CD4-positive, alpha-beta T cell treated with Interleukin-21 for 1 hour (primary cell): ENCODE measurements around the gene AKT3.
"Not testable (repeated sequence)": the region's sequence is repeated elsewhere in the genome, so short reads cannot be mapped to it uniquely, and the experiment has no call there.

ENCODE experiments used
- DNase-seq: peaks from one replicate; pipeline ENCODE4 v3.0.0-alpha.2; 2020

The AKT3 gene

DNA sequence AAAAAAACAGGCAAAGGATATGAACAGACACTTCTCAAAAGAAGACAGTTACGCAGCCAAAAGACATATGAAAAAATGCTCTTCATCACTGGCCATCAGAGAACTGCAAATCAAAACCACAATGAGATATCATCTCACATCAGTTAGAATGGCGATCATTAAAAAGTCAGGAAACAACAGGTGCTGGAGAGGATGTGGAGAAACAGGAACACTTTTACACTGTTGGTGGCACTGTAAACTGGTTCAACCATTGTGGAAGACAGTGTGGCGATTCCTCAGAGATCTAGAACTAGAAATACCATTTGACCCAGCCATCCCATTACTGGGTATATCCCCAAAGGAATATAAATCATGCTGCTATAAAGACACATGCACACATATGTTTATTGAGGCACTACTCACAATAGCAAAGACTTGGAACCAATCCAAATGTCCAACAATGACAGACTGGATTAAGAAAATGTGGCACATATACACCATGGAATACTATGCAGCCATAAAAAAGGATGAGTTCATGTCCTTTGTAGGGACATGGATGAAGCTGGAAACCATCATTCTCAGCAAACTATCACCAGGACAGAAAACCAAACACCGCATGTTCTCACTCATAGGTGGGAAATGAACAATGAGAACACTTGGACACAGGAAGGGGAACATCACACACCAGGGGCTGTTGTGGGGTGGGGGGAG is 77.5 kb downstream of the AKT3 start:
- not testable (repeated sequence) for DNase-seq

DNA sequence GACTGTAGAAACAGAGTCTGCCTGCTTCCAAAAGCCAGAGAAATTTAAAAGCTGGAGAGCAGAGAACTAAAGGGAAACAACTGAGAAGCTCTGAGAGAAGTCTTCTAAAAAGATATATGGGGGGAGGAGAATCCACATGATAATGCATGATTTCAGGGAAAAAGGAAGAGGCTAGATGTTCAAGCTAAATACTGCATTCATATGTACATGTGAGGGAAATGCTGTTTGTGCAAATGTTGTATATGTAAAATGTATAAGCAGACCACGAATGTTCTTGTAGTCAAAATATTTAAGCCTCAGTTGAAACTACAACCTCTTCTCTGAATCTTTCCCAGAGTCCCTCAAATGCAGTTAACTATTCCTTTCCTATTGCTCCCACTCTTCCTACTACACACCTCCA is 79.2 kb downstream of the AKT3 start:
- DNase-seq, result no peak

DNA sequence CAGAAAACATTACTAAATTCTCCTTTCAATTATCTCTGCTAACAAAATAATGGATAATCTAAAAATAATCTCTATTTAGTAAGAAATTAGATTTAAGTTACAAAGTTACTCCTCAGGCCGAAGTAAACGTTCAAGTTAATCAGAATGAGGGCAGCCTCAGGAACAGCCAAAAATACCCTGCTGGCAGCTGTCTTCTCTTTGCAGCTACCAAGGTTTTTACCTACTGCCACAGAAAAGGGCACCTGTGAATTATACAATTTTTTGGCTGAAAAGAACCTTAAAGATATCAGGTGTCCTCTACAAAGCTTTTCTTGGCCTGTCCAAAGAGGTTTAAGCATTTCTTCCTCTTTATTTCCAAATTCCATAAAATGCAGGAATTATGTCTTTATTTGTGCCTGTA is 84.4 kb downstream of the AKT3 start:
- DNase-seq, result no peak

DNA sequence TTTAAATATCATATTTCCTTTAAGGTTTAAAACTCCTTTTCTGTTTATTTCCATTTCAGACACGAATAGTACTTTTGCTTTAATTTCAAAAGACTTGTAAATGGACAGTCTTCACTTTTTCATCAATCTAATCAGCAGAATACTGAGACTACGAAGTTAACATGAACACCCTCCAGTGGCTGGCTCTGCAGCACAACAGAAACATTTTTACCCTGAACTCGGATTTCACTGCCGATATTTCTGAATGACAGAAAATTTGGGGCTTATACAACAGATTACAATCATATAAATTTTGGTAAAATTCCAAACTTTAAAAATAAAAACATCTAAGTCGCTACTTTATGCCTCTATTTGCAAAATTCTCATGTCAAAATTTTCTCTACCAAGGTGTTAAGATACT is 86.2 kb downstream of the AKT3 start:
- no peak for DNase-seq

DNA sequence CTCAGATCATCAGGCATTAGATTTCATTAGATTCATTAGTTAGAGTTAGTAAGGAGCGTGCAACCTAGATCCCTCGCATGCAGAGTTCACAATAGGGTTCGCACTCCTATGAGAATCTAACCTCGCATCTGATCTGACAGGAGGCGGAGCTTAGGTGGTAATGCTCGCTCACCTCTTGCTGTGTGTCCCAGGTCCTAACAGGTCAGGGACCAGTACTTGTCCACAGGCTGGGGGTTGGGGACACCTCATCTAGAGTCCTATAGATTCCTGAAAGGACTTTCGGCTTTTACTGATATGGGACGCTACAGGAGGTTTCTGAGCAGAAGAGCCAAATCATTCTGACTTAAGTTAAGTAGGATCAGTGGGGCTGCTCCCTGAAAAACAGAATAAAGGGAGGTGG is 91.4 kb downstream of the AKT3 start:
- DNase-seq, result no peak

DNA sequence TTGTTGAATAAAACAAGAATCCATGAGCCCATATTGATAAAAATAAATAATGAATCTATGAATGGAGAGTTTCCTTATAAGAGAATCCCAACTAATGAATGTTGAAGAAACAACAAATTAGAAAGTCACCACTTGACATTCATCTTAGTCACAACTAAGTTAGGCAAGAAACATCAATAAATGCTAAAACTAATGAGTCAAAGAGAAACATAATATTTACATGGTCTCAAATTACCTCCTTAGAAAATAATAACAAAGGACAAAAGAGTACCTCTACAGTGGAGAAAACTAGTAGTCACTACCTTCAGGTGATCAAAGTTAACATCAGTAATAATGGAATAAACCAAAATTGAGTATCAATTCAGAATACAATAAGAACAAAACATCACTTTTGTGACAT is 93.5 kb downstream of the AKT3 start:
- DNase-seq, result no peak

DNA sequence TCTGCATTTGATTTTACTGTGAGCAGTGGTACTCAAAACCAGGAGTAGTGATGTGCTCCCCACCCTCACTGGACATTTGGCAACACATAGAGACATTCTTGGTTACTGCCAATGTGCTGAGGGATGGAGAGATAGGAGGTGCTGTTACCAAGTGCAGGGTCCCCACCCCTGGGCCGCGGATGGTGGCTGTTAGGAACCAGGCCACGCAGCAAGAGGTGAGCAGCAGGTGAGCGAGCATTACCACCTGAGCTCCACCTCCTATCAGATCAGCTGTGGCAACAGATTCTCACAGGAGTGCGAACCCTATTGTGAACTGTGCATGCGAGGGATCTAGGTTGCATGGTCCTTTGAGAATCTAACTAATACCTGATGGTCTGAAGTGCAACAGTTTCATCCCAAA is 95.7 kb downstream of the AKT3 start:
- no peak for DNase-seq

DNA sequence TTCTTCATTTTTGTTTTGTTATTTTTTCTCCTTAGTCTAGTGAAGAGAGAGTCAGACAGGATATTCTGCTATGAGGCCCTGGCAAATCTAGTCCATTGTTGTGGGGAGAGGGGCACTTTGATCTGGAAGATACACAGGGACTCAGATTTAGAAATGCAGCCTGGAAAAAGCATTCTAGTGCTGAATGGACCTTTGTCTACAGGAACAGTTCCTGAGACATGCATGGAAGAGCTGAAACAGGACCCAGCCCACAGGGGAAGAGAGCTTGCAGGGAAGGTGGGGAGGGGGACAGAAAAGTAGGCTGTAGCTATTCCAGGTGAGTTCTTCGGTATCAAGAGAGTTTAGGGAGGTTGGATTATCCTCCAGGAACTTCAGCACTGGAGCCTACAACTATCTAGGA is 98.5 kb downstream of the AKT3 start:
- no peak for DNase-seq

DNA sequence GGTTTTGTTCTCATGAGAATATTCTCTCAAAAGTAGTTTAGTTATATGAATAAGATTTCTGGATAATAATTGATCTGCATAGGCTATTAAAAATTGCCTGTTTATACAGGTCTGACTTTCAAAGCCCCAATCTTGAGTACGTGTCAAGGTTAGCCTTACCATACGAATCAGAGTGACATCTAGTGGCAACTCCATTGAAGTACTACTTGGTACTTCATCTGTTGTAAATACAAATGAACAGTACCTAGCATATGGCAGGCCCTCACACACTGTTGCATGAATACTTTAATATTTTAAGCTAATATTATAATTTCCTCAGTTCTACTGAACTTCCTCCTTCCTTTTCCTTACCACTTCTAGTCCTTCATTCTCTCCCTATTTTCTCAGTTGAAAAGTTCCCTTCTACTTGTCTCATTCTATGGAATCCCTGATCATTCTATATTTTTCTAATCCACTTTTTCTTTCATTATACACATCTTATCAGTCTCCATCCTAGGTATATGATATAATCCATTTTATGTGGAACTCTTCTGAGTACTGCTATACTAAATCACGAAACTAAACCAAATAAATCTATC is 101.2 kb downstream of the AKT3 start:
- DNase-seq, result peak; percentile 72

DNA sequence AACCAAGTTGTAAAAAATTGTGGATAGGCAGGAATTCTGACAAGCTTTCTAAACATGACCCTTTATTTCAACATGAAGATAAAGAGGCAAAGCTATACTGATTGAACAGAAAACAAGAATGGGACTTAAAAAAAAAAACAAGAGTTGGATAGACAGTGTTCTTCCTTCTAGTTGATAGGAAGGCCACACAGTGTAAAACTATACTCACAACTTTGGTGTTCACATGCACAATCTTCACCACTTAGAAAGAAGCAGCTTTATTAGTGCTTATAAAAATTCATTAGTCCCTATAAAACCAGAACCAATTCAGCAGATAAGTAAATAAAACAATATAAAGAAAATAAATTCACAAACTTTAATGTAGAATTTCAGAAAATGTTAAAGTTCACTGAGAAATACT is 101.8 kb downstream of the AKT3 start:
- no peak for DNase-seq

DNA sequence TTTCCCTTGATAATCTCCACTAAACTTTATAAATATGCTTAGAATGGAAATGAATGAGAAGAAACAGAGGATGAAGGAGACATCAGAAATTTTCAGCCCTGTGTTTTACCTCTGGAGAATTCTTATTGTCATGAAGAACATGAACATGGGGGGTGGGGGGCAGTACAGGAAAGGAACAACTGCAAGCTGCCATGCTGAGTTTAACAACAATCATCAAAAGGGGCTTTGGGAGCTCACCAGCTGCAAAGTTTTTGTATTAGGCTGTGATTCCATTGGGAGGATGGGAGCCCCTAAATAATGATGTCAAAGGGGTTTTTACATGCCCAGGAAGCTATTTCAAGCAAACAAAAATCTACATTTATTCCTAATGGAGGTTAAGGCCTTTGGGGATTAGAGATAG is 103.3 kb downstream of the AKT3 start:
- DNase-seq, result no peak

DNA sequence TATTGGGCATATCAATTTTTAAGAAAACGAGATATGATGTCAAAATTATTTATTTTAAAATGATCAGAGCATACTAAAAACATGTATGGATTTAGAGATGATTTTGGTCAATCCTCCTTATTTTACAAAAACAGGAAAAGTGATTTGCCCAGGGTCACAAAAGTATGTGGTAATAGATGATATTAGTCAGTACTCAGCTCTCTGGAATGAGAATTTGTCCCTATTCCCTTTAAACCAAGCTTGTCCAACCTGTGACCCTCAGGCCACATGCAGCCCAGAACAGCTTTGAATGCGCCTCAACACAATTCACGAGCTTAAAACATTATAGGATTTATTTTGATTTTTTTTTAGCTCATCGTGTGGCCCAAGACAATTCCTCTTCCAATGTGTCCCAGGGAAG is 104.7 kb downstream of the AKT3 start:
- DNase-seq, result no peak

DNA sequence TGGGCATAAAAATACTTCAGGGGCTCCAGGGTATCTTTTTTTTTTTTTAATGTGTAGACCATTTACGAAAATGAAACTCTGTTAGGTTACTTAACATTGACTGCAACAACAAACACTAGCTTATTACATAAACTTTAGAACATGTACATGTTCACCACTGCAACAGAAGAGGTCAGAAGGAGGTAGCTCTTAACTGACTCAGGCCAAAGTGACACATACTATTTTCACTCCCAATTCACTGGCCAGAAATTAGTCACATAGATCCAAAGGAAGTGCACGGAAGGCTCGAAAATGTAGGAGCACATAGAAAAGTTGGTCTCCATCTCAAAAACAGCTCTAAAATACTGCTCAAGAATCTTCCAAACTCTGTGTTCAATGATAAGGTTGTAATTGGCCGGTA is 107.2 kb downstream of the AKT3 start:
- no peak for DNase-seq

DNA sequence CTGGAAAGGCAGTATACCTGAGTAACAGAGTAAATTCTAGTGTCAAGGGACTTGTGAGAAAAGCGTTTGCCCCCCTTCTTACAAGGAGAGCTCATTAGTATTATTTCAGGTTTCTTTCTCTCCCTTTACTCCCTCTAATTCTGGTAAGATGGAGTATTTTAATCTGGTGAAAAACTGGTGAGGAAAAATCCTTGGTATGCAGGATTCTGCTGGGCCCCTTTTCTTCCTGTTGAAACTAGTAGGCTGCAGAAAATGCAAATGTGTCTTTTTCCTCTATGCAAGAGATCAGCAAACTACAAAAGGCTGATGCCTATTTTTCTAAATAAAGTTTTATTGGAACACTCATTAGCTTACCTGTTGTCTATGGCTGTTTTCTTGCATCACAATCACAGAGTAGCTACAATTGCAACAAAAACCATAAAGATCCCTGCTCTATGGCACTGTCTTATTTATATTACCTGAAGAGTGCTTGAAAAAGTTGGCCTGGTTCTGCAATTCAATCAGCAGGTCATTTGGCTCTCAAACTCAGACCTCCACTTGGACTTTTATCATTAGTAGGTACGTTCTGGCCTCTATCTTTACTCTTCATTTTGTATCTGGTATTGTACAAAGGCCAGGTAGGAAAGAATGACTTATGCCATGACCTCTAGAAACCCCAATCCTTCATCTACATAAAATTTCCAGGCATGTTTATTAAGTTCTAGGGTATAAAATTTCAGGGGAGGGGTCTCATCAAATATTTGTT is 109.6 kb downstream of the AKT3 start:
- no peak for DNase-seq

DNA sequence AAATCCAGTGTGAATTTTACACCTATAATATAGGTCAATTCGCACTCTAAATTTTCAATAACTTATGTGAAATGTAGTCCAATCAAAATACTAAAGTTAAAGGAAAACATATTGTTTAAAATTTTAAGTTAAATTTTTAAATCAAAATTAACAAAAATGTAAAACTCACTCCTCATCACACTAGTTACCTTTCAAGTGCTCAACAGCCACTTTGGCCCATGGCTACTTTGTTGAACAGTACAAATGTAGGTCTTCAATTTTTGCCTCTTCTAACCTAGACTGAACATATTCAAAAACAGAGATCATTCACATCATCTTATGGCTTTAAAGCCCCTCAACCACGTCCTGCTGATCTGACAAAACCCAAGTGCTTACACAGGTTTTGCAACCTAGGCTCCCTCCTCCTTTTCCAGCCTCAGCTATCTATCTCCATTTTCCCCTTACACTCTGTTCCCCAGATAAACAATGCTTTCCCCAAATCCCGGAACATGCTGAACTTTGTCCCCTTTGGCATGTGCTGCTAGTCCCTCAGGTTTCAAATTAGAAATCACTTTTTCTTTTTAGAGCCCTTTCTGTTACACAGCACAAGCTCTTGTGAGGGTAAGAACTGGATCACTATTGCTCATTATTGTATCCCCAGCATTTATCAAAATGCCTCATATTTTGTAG is 110.6 kb downstream of the AKT3 start:
- DNase-seq, result no peak

DNA sequence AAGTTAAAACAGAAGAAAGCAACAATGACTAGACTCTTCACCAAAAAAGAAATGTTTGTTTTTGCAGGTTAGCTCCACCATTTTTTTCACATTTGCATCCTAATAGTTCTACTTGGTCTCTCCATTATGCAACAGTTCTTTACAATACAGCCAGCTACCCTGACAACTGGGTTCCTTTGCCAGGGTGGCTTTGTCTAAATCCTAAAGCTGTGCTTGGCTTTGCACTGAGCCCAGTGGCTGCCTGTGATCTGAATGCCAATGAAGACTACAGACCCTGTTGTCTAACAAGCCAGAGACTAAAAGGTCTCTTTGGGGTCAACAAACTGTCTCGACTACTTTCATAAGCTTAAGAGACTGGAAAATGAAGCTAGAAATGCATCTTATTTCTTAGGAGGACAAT is 112.0 kb downstream of the AKT3 start:
- no peak for DNase-seq

DNA sequence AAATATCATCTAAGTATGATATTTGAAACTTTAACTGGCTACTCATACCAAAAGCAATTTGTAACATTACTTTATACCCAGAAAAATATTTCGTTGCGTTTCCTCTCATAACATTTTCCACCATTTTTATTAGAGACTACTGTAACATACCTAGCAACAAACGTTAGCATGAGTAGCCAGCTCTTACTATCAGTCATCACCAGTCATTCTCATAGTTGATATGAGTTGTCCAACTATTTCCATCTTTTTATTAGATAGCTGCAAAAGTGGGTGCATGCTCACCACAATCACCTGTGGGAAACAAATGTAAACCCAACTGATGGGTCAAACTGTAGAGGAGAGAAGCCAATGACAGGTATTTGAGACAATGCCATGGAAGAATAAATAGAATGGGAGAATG is 114.6 kb downstream of the AKT3 start:
- no peak for DNase-seq

DNA sequence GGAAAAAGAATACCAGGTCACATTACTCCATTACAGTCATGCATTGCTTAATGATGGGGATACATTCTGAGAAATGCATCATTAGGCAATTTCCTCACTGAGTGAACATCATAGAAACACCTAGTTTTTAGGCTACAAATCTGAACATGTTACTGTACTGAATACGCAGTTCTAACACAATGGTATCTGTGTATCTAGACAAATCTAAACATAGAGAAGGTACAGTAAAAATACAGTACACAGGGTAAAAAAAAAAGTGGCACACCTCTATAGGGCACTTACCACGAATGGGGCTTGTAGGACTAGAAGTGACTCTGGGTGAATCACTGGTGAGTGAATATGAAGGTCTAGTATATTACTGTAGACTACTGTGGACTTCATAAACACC is 115.7 kb downstream of the AKT3 start:
- DNase-seq, result no peak

DNA sequence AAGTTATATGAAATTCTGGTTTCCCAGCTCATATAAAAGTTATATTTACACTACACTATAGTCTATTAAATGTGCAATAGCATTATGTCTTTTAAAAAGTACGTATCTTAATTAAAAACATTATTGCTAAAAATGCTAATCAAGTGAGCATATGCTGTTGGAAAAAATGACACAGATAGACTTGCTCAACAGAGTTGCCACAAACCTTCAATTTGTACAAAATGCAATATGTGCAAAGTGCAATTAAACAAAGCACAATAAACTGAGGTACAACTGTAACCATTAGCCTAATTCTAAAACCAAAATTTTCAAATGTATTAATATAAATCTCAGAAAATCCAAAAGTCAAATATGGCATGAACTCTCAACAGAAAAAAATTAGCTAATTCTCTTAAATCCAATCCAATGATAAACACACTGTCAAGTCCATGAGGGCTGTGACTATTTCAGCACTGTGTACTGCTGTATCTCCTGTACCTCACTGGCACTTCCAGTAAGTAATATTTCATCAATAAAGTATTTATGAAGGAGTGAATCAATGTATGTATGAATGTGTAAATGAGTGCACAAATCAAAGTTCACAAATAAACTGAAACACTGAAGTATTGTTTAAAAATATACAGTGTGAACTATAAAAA is 116.3 kb downstream of the AKT3 start:
- DNase-seq, result no peak

DNA sequence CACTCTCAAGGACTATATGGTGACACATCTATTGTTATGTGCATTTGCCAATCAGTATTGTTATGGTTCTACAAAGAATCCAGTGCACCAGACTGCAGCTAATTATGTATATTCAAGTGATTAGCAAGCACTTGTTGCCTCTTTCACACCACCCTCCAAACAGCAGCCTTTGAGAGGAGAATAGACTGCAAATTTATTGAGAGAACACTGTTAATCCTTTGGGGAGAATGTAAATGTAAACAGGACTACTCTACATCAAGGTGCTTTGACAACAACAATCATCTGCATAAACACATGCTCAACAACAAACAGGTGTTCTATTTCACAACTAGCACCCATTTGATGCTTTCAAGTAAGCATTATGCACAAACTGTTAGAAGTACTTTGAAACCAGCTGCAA is 117.4 kb downstream of the AKT3 start:
- no peak for DNase-seq

DNA sequence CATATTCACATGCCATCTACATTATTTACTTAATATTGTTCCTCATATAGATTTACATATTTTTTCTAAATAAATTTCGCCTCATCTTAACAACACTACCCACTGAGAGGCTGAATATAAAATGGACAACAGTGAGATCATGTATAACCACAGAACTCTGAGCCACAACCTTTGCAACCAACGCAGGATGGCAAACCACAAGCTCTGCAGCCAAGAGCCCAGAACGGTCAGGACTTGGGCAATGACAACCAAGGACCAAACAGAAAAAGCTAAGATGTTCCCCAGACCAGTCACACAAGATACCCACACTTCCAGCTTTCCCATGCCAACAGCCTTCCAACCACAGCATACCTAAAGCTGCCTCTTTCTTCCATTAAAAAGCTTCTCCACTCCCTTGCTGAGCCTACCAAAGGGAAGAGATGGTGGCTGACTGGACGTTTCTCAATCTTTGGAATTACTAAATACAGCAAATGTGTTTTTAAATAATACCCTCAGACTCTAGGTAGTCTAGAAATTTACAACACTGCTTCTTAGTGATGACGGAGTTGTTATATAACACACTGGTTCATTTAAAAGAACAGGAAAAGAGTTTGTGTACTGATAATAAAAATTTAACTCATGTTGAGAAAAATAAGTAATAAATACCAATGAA is 117.9 kb downstream of the AKT3 start:
- DNase-seq, result no peak

DNA sequence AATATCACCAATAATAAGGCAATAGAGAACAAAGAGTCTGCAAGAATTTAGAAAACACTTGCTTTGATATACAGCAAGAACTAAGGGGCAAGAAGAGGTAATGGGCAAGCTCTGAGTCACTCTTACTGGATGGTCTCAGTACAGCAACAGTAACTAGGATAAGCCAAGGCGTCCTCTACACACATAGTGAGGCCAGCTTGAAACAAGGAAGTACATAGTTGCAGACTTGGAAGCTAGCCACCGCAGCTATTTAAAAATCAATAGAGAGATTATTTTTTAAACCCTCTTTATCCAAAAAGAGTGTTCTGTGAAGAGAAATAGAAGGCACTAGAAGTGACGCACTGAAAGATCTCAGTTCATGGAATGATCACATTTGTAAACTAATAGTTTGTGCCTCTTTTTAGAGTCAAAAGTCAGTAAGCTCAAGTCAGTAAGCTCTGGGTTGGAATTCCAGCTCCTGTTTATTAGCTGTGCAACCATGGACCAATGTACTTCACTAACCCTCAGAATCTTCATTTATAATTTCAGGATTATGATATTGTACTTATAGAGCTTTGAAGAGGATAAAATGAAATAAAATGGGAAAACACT is 118.6 kb downstream of the AKT3 start:
- no peak for DNase-seq
